K562 (cell line): Measurements from ENCODE around the gene TACC3. TPM values are rescaled to one million over a fixed set of nuclear protein-coding genes. Genes with fewer than 3 reads are reported as not detected.

Experiments used
- ARNT ChIP-seq, 2 experiments: fragments of 450-650 bp; IDR thresholded peaks; 2 replicates each; pipeline ENCODE4 v1.6.1; 2016; ENCODE audit warnings: mild to moderate bottlenecking in 1 of 2
- BACH1 ChIP-seq: fragments of 200-800 bp; sonication (Bioruptor generic); IDR thresholded peaks from 2 replicates; pipeline ENCODE4 v1.6.1; 2016; ENCODE audit warnings: missing genetic modification characterization, missing compliant biosample characterization
- CTCF ChIP-seq, 3 experiments: IDR thresholded peaks in 2 of 3; conservative IDR thresholded peaks in 1 of 3; 2 replicates each; pipeline ENCODE4 v1.5.1; 2011 to 2012; ENCODE audit warnings: low read length in 3 of 3, mild to moderate bottlenecking in 3 of 3, control low read depth in 2 of 3, improper control_type of control experiment in 1 of 3, inconsistent platforms in 1 of 3, low read depth in 1 of 3, mixed read lengths in 1 of 3, moderate library complexity in 1 of 3; ENCODE audit not compliant: insufficient read depth in 2 of 3
- FOS ChIP-seq: IDR thresholded peaks from 3 replicates; pipeline ENCODE4 v1.6.1; 2011; ENCODE audit not compliant: insufficient read length; ENCODE audit errors: extremely low read depth
- FOXA3 ChIP-seq, 2 experiments: fragments of 450-650 bp in 1 of 2; sonication (generic) in 1 of 2; formaldehyde crosslinking; IDR thresholded peaks in 1 of 2; conservative IDR thresholded peaks in 1 of 2; 2 replicates each; pipeline versions ENCODE4 v1.4.0 to v1.8.0; 2020 to 2022; ENCODE audit warnings: mild to moderate bottlenecking in 2 of 2, missing genetic modification reagents in 1 of 2
- HMG20A ChIP-seq: fragments of 450-650 bp; formaldehyde crosslinking; conservative IDR thresholded peaks from 2 replicates; pipeline ENCODE4 v1.4.0; 2020; ENCODE audit warnings: mild to moderate bottlenecking, mixed read lengths
- HMG20B ChIP-seq: fragments of 250-450 bp; sonication (Bioruptor Pico); IDR thresholded peaks from 2 replicates; pipeline ENCODE4 v1.5.0; 2021; ENCODE audit warnings: mild to moderate bottlenecking
- MTF1 ChIP-seq: fragments of 250-450 bp; sonication (Bioruptor Pico); IDR thresholded peaks from 2 replicates; pipeline ENCODE4 v1.9.0; 2021; ENCODE audit warnings: moderate library complexity, mild to moderate bottlenecking, inconsistent platforms, borderline replicate concordance
- RERE ChIP-seq: sonication (generic); formaldehyde crosslinking; IDR thresholded peaks from 2 replicates; pipeline ENCODE4 v1.8.0; 2023; ENCODE audit warnings: missing genetic modification reagents, mild to moderate bottlenecking, borderline replicate concordance
- TEAD1 ChIP-seq, 2 experiments: fragments of 450-650 bp in 1 of 2; sonication (generic) in 1 of 2; formaldehyde crosslinking; IDR thresholded peaks; 2 replicates each; pipeline versions ENCODE4 v1.4.0 to v1.8.0; 2020 to 2022; ENCODE audit warnings: mild to moderate bottlenecking in 2 of 2, missing genetic modification reagents in 1 of 2
- ZNF232 ChIP-seq: sonication (generic); formaldehyde crosslinking; IDR thresholded peaks from 2 replicates; pipeline ENCODE4 v1.8.0; 2022; ENCODE audit warnings: mild to moderate bottlenecking, missing genetic modification reagents
- ZNF696 ChIP-seq: fragments of 250-450 bp; sonication (Bioruptor Pico); conservative IDR thresholded peaks from 2 replicates; pipeline ENCODE4 v1.4.0; 2020; ENCODE audit warnings: mild to moderate bottlenecking, moderate library complexity
- polyA plus RNA-seq, 8 experiments: library from polyadenylated mRNA; depleted of rRNA in 4 of 8; stranded (reverse) in 5 of 8; unstranded in 3 of 8; fragments of >200 nt; fragmentation: Nextera tagmentation in 2 of 8; fragmentation: Illumina TruSeq in 1 of 8; extraction: Ambion mirVana in 2 of 8; extraction: Trizol in 1 of 8; gene quantifications; 2 replicates each; pipeline versions ENCODE4 v1.2.1 to v1.2.3, GENCODE V29; 2011 to 2014; ENCODE audit warnings: inconsistent platforms in 1 of 8, missing spikeins in 1 of 8
- total RNA-seq, 7 experiments: library from RNA; depleted of rRNA in 6 of 7; stranded (reverse); fragments of >200 nt in 6 of 7; fragmentation: Illumina TruSeq in 2 of 7; extraction: Trizol in 2 of 7; gene quantifications; 2 replicates each; pipeline versions ENCODE4 v1.2.1 to v1.2.3, GENCODE V29; 2011 to 2021; ENCODE audit warnings: low replicate concordance in 1 of 7
- TF ChIP-seq, protein P1 (sequence below): fragments of 250-450 bp; sonication (Bioruptor Pico); IDR thresholded peaks from 2 replicates; pipeline ENCODE4 v1.9.0; 2021; ENCODE audit warnings: mild to moderate bottlenecking, inconsistent platforms
- TF ChIP-seq, protein P2 (sequence below): fragments of 250-450 bp; sonication (Bioruptor Pico); IDR thresholded peaks from 2 replicates; pipeline ENCODE4 v1.4.0; 2020; ENCODE audit warnings: mild to moderate bottlenecking, moderate library complexity

TACC3 gene
- total and polyA plus RNA-seq, 9 of the 15 experiments (the other 6 are each of a cell fraction or from before 2014, with no cell fraction given): 1.9 to 122 (median 55.6) TPM

- peak in 1 of 2 experiments; percentile 75; a peak in 2 of 4 replicates for TF ChIP-seq TEAD1 (CRISPR knock-in tag; IDR thresholded peaks at IDR 0.05)
- TF ChIP-seq ARNT (IDR thresholded peaks at IDR 0.05): no peak
- TF ChIP-seq HMG20A (CRISPR knock-in tag): no peak
- TF ChIP-seq FOXA3 (CRISPR knock-in tag; conservative IDR thresholded peaks at IDR 0.05 in 1 of 2, IDR thresholded peaks at IDR 0.05 in 1 of 2): peak in 1 of 2 experiments; percentile 85; a peak in 2 of 4 replicates
- no peak for TF ChIP-seq CTCF (IDR thresholded peaks at IDR 0.05 in 2 of 3, conservative IDR thresholded peaks at IDR 0.05 in 1 of 3; ENCODE audit: insufficient read depth in 2 of 3, low read depth in 1 of 3, low read length in 3 of 3)
- TF ChIP-seq, protein P1, sequence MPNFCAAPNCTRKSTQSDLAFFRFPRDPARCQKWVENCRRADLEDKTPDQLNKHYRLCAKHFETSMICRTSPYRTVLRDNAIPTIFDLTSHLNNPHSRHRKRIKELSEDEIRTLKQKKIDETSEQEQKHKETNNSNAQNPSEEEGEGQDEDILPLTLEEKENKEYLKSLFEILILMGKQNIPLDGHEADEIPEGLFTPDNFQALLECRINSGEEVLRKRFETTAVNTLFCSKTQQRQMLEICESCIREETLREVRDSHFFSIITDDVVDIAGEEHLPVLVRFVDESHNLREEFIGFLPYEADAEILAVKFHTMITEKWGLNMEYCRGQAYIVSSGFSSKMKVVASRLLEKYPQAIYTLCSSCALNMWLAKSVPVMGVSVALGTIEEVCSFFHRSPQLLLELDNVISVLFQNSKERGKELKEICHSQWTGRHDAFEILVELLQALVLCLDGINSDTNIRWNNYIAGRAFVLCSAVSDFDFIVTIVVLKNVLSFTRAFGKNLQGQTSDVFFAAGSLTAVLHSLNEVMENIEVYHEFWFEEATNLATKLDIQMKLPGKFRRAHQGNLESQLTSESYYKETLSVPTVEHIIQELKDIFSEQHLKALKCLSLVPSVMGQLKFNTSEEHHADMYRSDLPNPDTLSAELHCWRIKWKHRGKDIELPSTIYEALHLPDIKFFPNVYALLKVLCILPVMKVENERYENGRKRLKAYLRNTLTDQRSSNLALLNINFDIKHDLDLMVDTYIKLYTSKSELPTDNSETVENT (CRISPR knock-in tag): no peak; the same call in 1 of the 2 replicates
- TF ChIP-seq ZNF696 (CRISPR knock-in tag): no peak
- no peak for TF ChIP-seq MTF1
- no peak for TF ChIP-seq FOS
- no peak for TF ChIP-seq BACH1 (tag)
- TF ChIP-seq, protein P2, sequence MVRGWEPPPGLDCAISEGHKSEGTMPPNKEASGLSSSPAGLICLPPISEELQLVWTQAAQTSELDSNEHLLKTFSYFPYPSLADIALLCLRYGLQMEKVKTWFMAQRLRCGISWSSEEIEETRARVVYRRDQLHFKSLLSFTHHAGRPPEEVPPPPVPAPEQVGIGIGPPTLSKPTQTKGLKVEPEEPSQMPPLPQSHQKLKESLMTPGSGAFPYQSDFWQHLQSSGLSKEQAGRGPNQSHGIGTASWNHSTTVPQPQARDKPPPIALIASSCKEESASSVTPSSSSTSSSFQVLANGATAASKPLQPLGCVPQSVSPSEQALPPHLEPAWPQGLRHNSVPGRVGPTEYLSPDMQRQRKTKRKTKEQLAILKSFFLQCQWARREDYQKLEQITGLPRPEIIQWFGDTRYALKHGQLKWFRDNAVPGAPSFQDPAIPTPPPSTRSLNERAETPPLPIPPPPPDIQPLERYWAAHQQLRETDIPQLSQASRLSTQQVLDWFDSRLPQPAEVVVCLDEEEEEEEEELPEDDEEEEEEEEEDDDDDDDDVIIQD (CRISPR knock-in tag): no peak
- peak; percentile 92 for TF ChIP-seq ZNF232 (CRISPR knock-in tag)
- TF ChIP-seq RERE (CRISPR knock-in tag): peak; percentile 95; the same call in 1 of the 2 replicates
- TF ChIP-seq HMG20B: no peak
Observed at GRCh38 chr4:1683736-1684505, 37.4 kb upstream of the TACC3 start, which contains the start of gene FAM53A (continued).
